Activated CD8-positive, alpha-beta T cell treated with anti-CD3 and anti-CD28 coated beads for 36 hours (primary cell): ENCODE measurements around the gene ACOT11. TPM values are rescaled to one million over a fixed set of nuclear protein-coding genes. Genes with fewer than 3 reads are reported as not detected.

Experiments
- ATAC-seq: fragments of 200-7000 bp; cut with Tn5 transposase; one replicate; pipeline ENCODE4 v1.10.0; 2021; ENCODE audit warnings: mild to moderate bottlenecking, moderate library complexity
- CTCF ChIA-PET: fragments of 350-600 bp; sonication (Branson Sonifier 250); formaldehyde crosslinking; loops from one replicate; lab custom pipeline; 2021; ENCODE audit warnings: antibody characterized with exemption; lab: Charles Lee
- POLR2A ChIA-PET: fragments of 350-600 bp; sonication (Branson Sonifier 250); formaldehyde crosslinking; loops from one replicate; lab custom pipeline; 2021; ENCODE audit warnings: antibody characterized with exemption; lab: Charles Lee
- DNase-seq: peaks from one replicate; pipeline ENCODE4 v3.0.0-alpha.2; 2020
- H3K27ac Mint-ChIP-seq: one replicate; pipeline ENCODE4 v1.8.0; 2021; ENCODE audit warnings: mild to moderate bottlenecking, mixed read lengths
- H3K27me3 Mint-ChIP-seq: one replicate; pipeline ENCODE4 v1.8.0; 2021; ENCODE audit warnings: mixed read lengths
- H3K36me3 Mint-ChIP-seq: one replicate; pipeline ENCODE4 v1.8.0; 2021; ENCODE audit warnings: low read depth, mixed read lengths
- H3K4me1 Mint-ChIP-seq: one replicate; pipeline ENCODE4 v1.8.0; 2021; ENCODE audit warnings: low read depth, mixed read lengths
- H3K4me3 Mint-ChIP-seq: one replicate; pipeline ENCODE4 v1.8.0; 2021; ENCODE audit warnings: mild to moderate bottlenecking, moderate library complexity, mixed read lengths
- H3K9me3 Mint-ChIP-seq: one replicate; pipeline ENCODE4 v1.8.0; 2021; ENCODE audit warnings: mixed read lengths
- CTCF ChIP-seq: fragments of 200-600 bp; IDR thresholded peaks from one replicate; pipeline ENCODE4 v1.8.0; 2022; ENCODE audit warnings: antibody characterized with exemption, mild to moderate bottlenecking
- intact Hi-C: fragments of 100-400 bp; cut with micrococcal nuclease; formaldehyde crosslinking; loops from one replicate; pipeline ENCODE4 v1.10.0; 2022
- total RNA-seq, 2 experiments: library from RNA; stranded (reverse); gene quantifications; one replicate each; pipeline ENCODE4 v1.2.3, GENCODE V29; 2021

Gene ACOT11
- total RNA-seq, 2 experiments from 2014 or later = 1.1 to 1.2 TPM

GRCh38 chr1:54614024-54614423 is 66.0 kb downstream of the ACOT11 start:
- H3K4me1 Mint-ChIP-seq = no peaks in the 10 kb centered on the region
- no peak overlapping the region for H3K4me3 Mint-ChIP-seq
- no peak overlapping the region for H3K27ac Mint-ChIP-seq
- DNase-seq = no peak
- CTCF ChIA-PET = no interaction called here
- no peaks in the 10 kb centered on the region for H3K36me3 Mint-ChIP-seq
- no peaks in the 10 kb centered on the region for H3K9me3 Mint-ChIP-seq
- TF ChIP-seq CTCF = no peak
- POLR2A ChIA-PET = no interaction called here
- ATAC-seq = no peak
- no peaks in the 10 kb centered on the region for H3K27me3 Mint-ChIP-seq
- intact Hi-C loops = no loop called here

- Mint-ChIP-seq H3K27ac (no peak overlapping the region), H3K27me3 (no peaks in the 10 kb centered on the region), H3K36me3 (no peaks in the 10 kb centered on the region), H3K4me1 (no peaks in the 10 kb centered on the region), H3K4me3 (no peak overlapping the region), H3K9me3 (no peaks in the 10 kb centered on the region)
- intact Hi-C loops = no loop called here
- ATAC-seq (no peak), DNase-seq (no peak)
- POLR2A ChIA-PET = no interaction called here
- CTCF ChIA-PET = no interaction called here
- TF ChIP-seq CTCF = no peak
Observed at GRCh38 chr1:54614563-54614962, 66.5 kb downstream of the ACOT11 start.

- no peaks in the 10 kb centered on the region for H3K4me1 Mint-ChIP-seq
- no peaks in the 10 kb centered on the region for H3K27me3 Mint-ChIP-seq
- DNase-seq = no peak
- POLR2A ChIA-PET = no interaction called here
- no peak for TF ChIP-seq CTCF
- intact Hi-C loops = no loop called here
- H3K36me3 Mint-ChIP-seq = no peaks in the 10 kb centered on the region
- H3K9me3 Mint-ChIP-seq = no peaks in the 10 kb centered on the region
- H3K4me3 Mint-ChIP-seq = no peak overlapping the region
- ATAC-seq = no peak
- CTCF ChIA-PET = no interaction called here
- H3K27ac Mint-ChIP-seq = no peak overlapping the region
Observed at GRCh38 chr1:54615531-54616279, 67.7 kb downstream of the ACOT11 start.

GRCh38 chr1:54619749-54620148 is 71.7 kb downstream of the ACOT11 start:
- DNase-seq = no peak
- Mint-ChIP-seq H3K4me1 (no peaks in the 10 kb centered on the region), H3K4me3 (no peak overlapping the region), H3K36me3 (no peaks in the 10 kb centered on the region), H3K27ac (no peak overlapping the region), H3K27me3 (no peaks in the 10 kb centered on the region), H3K9me3 (no peaks in the 10 kb centered on the region)
- TF ChIP-seq CTCF = no peak
- POLR2A ChIA-PET = no interaction called here
- intact Hi-C loops = no loop called here
- CTCF ChIA-PET = no interaction called here
- ATAC-seq = no peak

GRCh38 chr1:54623216-54624007 is 75.4 kb downstream of the ACOT11 start, which contains the start of gene FAM151A:
Gene FAM151A, minus strand, starts transcription at chr1:54623525. Its CDS starts 130 bp downstream, at chr1:54623395.
- no peak for TF ChIP-seq CTCF
- Mint-ChIP-seq H3K36me3 (no peaks in the 10 kb centered on the region), H3K27me3 (no peaks in the 10 kb centered on the region), H3K4me3 (no peak within 1 kb of the TSS), H3K9me3 (no peaks in the 10 kb centered on the region), H3K27ac (no peak within 1 kb of the TSS), H3K4me1 (no peaks in the 10 kb centered on the region)
- CTCF ChIA-PET = interaction anchor here (0.6 to 1.0 kb wide), 2 partner anchors 15 to 265 kb away, joined by 3 to 4 read pairs; no protein-coding TSS in a partner anchor
- ATAC-seq = no peak
- intact Hi-C loops = no loop called here
- POLR2A ChIA-PET = no interaction called here
- DNase-seq = no peak
